ENCODE data around the gene PDCD1. TPM values are rescaled to one million over a fixed set of nuclear protein-coding genes. Genes with fewer than 3 reads are reported as not detected.

Gene PDCD1
- total and polyA plus RNA-seq, 2 experiments from 2014 or later = 0.44 TPM; not detected in 1

DNA sequence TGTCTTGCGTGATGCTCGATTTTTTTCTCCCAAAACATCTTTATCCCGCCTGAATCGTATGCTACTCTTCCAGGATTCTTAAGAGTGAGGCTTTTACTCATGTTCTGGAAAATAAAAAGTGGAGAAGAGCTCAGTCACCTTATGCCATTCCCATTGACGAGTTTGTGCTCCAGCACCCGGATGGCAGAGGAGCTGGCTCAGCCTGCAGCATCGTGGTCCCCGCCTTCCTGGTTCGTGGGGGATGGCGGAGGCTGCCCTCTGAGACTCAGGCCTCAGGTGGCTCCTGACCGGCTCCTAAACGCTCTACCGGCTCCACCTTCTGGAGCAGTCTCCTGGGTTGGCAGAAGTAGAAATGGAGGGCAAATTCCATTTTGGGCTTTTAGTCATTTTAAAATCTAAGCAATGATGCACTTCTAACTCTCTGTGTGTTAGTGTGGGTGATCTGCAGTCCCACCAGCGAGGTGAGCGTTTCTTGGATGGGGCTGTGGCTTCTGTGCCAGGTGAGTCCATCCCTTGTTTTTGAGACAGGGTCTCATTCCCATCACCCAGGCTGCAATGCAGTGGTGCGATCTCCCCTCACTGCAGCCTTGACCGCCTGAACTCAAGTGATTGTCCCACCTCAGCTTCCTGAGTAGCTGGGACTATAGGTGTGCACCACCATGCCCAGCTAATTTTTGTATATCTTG, 38.7 kb upstream of the PDCD1 start:
- WGBS (ENCODE audit: low lambda C conversion rate, missing lambda C conversion rate) = 88% methylated on average over 17 of the region's 17 CpGs
- Histone ChIP-seq H3K4me1 (ENCODE audit: insufficient read depth) (peaks cover 10% of the 10 kb centered on the region), H3K27me3 (no peaks in the 10 kb centered on the region)

GRCh38 chr2:241896746-241897201, 38.1 kb upstream of the PDCD1 start:
- Histone ChIP-seq H3K4me2 (no peak overlapping the region), H4K20me1 (ENCODE audit: insufficient read depth, poor library complexity, severe bottlenecking) (no peaks in the 10 kb centered on the region), H3K27ac (no peak overlapping the region), H3K4me3 (no peak overlapping the region), H2AFZ (no peak overlapping the region), H3K9me2 (replicated peaks; ENCODE audit: insufficient read depth) (no peaks in the 10 kb centered on the region), H3K36me3 (replicated peaks; ENCODE audit: insufficient read depth, low read depth) (no peaks in the 10 kb centered on the region), H3K27me3 (no peaks in the 10 kb centered on the region), H3K79me2 (no peaks in the 10 kb centered on the region), H3K4me1 (ENCODE audit: insufficient read depth) (peaks cover 15% of the 10 kb centered on the region), H3K9me3 (ENCODE audit: low read depth) (no peaks in the 10 kb centered on the region)
- DNase-seq (ENCODE audit: low spot score) = no peak
- TF ChIP-seq EZH2 (IDR thresholded peaks at IDR 0.05; ENCODE audit: borderline replicate concordance) (no peak), CTCF (IDR thresholded peaks at IDR 0.05; ENCODE audit: poor library complexity) (no peak), EZH2phosphoT487 (IDR thresholded peaks at IDR 0.05; ENCODE audit: low read depth, severe bottlenecking, unreplicated experiment) (no peak)
- 96% methylated on average over 8 of the region's 10 CpGs for WGBS (ENCODE audit: low lambda C conversion rate, missing lambda C conversion rate)

More for the DNA sequence above, 38.7 kb upstream of the PDCD1 start:
- no peak overlapping the region for H3K27ac ChIP-seq
- no peak overlapping the region for H3K4me2 ChIP-seq
- H4K20me1 ChIP-seq (ENCODE audit: insufficient read depth, poor library complexity, severe bottlenecking) = no peaks in the 10 kb centered on the region
- H3K9me3 ChIP-seq (ENCODE audit: low read depth) = no peaks in the 10 kb centered on the region
- H3K79me2 ChIP-seq = no peaks in the 10 kb centered on the region
- H3K36me3 ChIP-seq (replicated peaks; ENCODE audit: insufficient read depth, low read depth) = no peaks in the 10 kb centered on the region
- no peaks in the 10 kb centered on the region for H3K9me2 ChIP-seq (replicated peaks; ENCODE audit: insufficient read depth)
- no peak for TF ChIP-seq EZH2phosphoT487 (IDR thresholded peaks at IDR 0.05; ENCODE audit: low read depth, severe bottlenecking, unreplicated experiment)
- no peak for TF ChIP-seq EZH2 (IDR thresholded peaks at IDR 0.05; ENCODE audit: borderline replicate concordance)
- no peak for TF ChIP-seq CTCF (IDR thresholded peaks at IDR 0.05; ENCODE audit: poor library complexity)
- no peak overlapping the region for H3K4me3 ChIP-seq
- no peak overlapping the region for H2AFZ ChIP-seq
- DNase-seq (ENCODE audit: low spot score) = no peak

- Histone ChIP-seq H3K9me2 (replicated peaks; ENCODE audit: insufficient read depth) (no peaks in the 10 kb centered on the region), H3K27ac (no peak overlapping the region), H3K27me3 (no peaks in the 10 kb centered on the region), H3K36me3 (replicated peaks; ENCODE audit: insufficient read depth, low read depth) (no peaks in the 10 kb centered on the region), H4K20me1 (ENCODE audit: insufficient read depth, poor library complexity, severe bottlenecking) (no peaks in the 10 kb centered on the region), H2AFZ (no peak overlapping the region), H3K4me2 (no peak overlapping the region), H3K4me1 (ENCODE audit: insufficient read depth) (peaks cover 9% of the 10 kb centered on the region), H3K9me3 (ENCODE audit: low read depth) (no peaks in the 10 kb centered on the region), H3K4me3 (no peak overlapping the region), H3K79me2 (no peaks in the 10 kb centered on the region)
- TF ChIP-seq CTCF (IDR thresholded peaks at IDR 0.05; ENCODE audit: poor library complexity) (no peak), EZH2phosphoT487 (IDR thresholded peaks at IDR 0.05; ENCODE audit: low read depth, severe bottlenecking, unreplicated experiment) (no peak), EZH2 (IDR thresholded peaks at IDR 0.05; ENCODE audit: borderline replicate concordance) (no peak)
- peak; percentile 61 for DNase-seq (ENCODE audit: low spot score)
- 75% methylated on average over 24 of the region's 26 CpGs for WGBS (ENCODE audit: low lambda C conversion rate, missing lambda C conversion rate)
Measured at GRCh38 chr2:241895712-241896641, 37.3 kb upstream of the PDCD1 start.
